Measurements from ENCODE around the gene PYGL. TPM values are rescaled to one million over a fixed set of nuclear protein-coding genes. Genes with fewer than 3 reads are reported as not detected.
A peak's percentile ranks its signal among the peaks of the same experiment; 100 is the strongest.

PYGL gene
- total and polyA plus RNA-seq, 2 donors (not counting 3 experiments of a cell fraction or from before 2014, with no cell fraction given) = 15.1 to 45.7 TPM

- no TSS peak for BruUV-seq (replicated peaks)
- TF ChIP-seq POLR2A (IDR thresholded peaks at IDR 0.05; ENCODE audit: low read depth, low read length) (no peak), EZH2 (IDR thresholded peaks at IDR 0.05; ENCODE audit: borderline replicate concordance, low read depth, low read length, severe bottlenecking) (no peak), POLR2AphosphoS5 (IDR thresholded peaks at IDR 0.05; ENCODE audit: insufficient read depth, low read depth, low read length) (no peak), CTCF (IDR thresholded peaks at IDR 0.05; ENCODE audit: extremely low read depth in 1 of 2, insufficient read depth in 1 of 2, low read depth in 1 of 2, low read length in 2 of 2) (no peak), GATA2 (IDR thresholded peaks at IDR 0.05; ENCODE audit: insufficient read depth, insufficient read length, low read depth, low read length) (no peak), MYC (IDR thresholded peaks at IDR 0.05; ENCODE audit: low read depth, low read length) (no peak), FOS (IDR thresholded peaks at IDR 0.05; ENCODE audit: borderline replicate concordance, insufficient read depth, low read length) (no peak), JUN (IDR thresholded peaks at IDR 0.05; ENCODE audit: borderline replicate concordance, insufficient read depth, insufficient read length, low read depth) (no peak)
- TF ChIP-seq, protein P1, sequence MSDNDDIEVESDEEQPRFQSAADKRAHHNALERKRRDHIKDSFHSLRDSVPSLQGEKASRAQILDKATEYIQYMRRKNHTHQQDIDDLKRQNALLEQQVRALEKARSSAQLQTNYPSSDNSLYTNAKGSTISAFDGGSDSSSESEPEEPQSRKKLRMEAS (IDR thresholded peaks at IDR 0.05; ENCODE audit: insufficient read depth, insufficient read length) = no peak
- H3K4me1 ChIP-seq (ENCODE audit: control insufficient read depth, extremely low read depth, insufficient read depth, low read length) = peaks cover 13% of the 10 kb centered on the region
- no peaks in the 10 kb centered on the region for H3K9me1 ChIP-seq (replicated peaks; ENCODE audit: control insufficient read depth, extremely low read depth, insufficient read depth, low read length)
- no peak overlapping the region for H3K27ac ChIP-seq (ENCODE audit: insufficient read depth, low read depth, low read length)
- H3K4me2 ChIP-seq (ENCODE audit: insufficient read depth, low read length) = no peak overlapping the region
- H3K9ac ChIP-seq (replicated peaks; ENCODE audit: extremely low read depth, insufficient read depth, low read length) = no peak overlapping the region
- H3K4me3 ChIP-seq (replicated peaks in 1 of 3; ENCODE audit: insufficient read depth in 1 of 3, low read depth in 1 of 3, low read length in 3 of 3) = no peak overlapping the region
- H3K9me3 ChIP-seq (replicated peaks; ENCODE audit: control insufficient read depth, insufficient read depth, low read length) = no peaks in the 10 kb centered on the region
- no peak overlapping the region for H2AFZ ChIP-seq (ENCODE audit: low read depth, low read length)
- POLR2A ChIA-PET = no interaction called here
- CTCF ChIA-PET = no interaction called here
- DNase-seq (ENCODE audit: low read depth, low spot score) = no peak
- intact Hi-C loops (cut with micrococcal nuclease) (no loop called here), dilution Hi-C loops (cut with MboI; ENCODE audit: extremely low pct_ligation_motif_present, low sequenced_read_pairs) (no loop called here)
- no peaks in the 10 kb centered on the region for H3K27me3 ChIP-seq (ENCODE audit: control insufficient read depth in 2 of 2, insufficient read depth in 2 of 2, low read length in 2 of 2)
- peaks cover 3% of the 10 kb centered on the region for H3K79me2 ChIP-seq (ENCODE audit: control insufficient read depth, insufficient read depth, low read length)
- no peaks in the 10 kb centered on the region for H4K20me1 ChIP-seq (replicated peaks; ENCODE audit: control insufficient read depth, extremely low read depth, insufficient read depth, low read length)
- no peaks in the 10 kb centered on the region for H3K36me3 ChIP-seq (ENCODE audit: control insufficient read depth in 2 of 2, extremely low read depth in 1 of 2, insufficient read depth in 2 of 2, low read length in 2 of 2)
- FAIRE-seq = peak; percentile 26
These were observed 3.1 kb downstream of the PYGL start for GRCh38 chr14:50941151-50941550.
